Naive thymus-derived CD8-positive, alpha-beta T cell (primary cell): Measurements from ENCODE around the gene SLC17A7. TPM values are rescaled to one million over a fixed set of nuclear protein-coding genes. Genes with fewer than 3 reads are reported as not detected.

ENCODE experiments used
- ATAC-seq, 2 donors: fragments of 150-1000 bp; cut with Tn5 transposase in 1 of 2; sonication (Bioruptor Pico), chemical (Tn5 transposase) in 1 of 2; 1 replicate in 1 of 2; 2 replicates in 1 of 2; pipeline ENCODE4 v1.10.0; 2021; ENCODE audit warnings: mild to moderate bottlenecking in 2 of 2, moderate library complexity in 2 of 2
- POLR2A ChIA-PET: fragments of 350-600 bp; sonication (Branson Sonifier 250); formaldehyde crosslinking; loops from one replicate; lab custom pipeline; 2021; ENCODE audit warnings: antibody characterized with exemption; lab: Charles Lee
- DNase-seq, 10 donors: peaks; one replicate each; pipeline versions ENCODE4 v3.0.0 to v3.0.0-alpha.2; 2020 to 2022
- H3K27ac Mint-ChIP-seq, 10 donors: one replicate each; pipeline ENCODE4 v1.8.0; 2020 to 2022; ENCODE audit warnings: mild to moderate bottlenecking in 10 of 10, mixed read lengths in 10 of 10, moderate library complexity in 4 of 10, inconsistent platforms in 1 of 10
- H3K27me3 Mint-ChIP-seq, 5 donors: one replicate each; pipeline ENCODE4 v1.8.0; 2021 to 2022; ENCODE audit warnings: mixed read lengths in 5 of 5
- H3K36me3 Mint-ChIP-seq, 3 donors: one replicate each; pipeline ENCODE4 v1.8.0; 2020 to 2022; ENCODE audit warnings: mixed read lengths in 3 of 3, mild to moderate bottlenecking in 2 of 3, inconsistent platforms in 1 of 3
- H3K4me1 Mint-ChIP-seq, 4 donors: one replicate each; pipeline ENCODE4 v1.8.0; 2021 to 2022; ENCODE audit warnings: mixed read lengths in 4 of 4
- H3K4me3 Mint-ChIP-seq, 10 donors: one replicate each; pipeline ENCODE4 v1.8.0; 2020 to 2022; ENCODE audit warnings: mild to moderate bottlenecking in 10 of 10, mixed read lengths in 10 of 10, moderate library complexity in 6 of 10, inconsistent platforms in 1 of 10
- H3K9me3 Mint-ChIP-seq, 9 donors: one replicate each; pipeline ENCODE4 v1.8.0; 2020 to 2022; ENCODE audit warnings: mixed read lengths in 9 of 9, mild to moderate bottlenecking in 3 of 9, inconsistent platforms in 1 of 9, moderate library complexity in 1 of 9
- polyA plus RNA-seq, 3 donors: library from polyadenylated mRNA; unstranded; fragments of 300-500 nt; fragmentation: Illumina TruSeq; gene quantifications; one replicate each; pipeline ENCODE4 v1.2.3, GENCODE V29; 2021
- total RNA-seq, 8 experiments: library from RNA in 2 of 8; stranded (reverse) in 2 of 8; gene quantifications; one replicate each; pipeline ENCODE4 v1.2.3 and lab custom pipeline; 2021 to 2026

SLC17A7 gene
- total and polyA plus RNA-seq, 5 experiments from 2014 or later: 0.27 to 0.73 TPM; not detected in 3

DNA sequence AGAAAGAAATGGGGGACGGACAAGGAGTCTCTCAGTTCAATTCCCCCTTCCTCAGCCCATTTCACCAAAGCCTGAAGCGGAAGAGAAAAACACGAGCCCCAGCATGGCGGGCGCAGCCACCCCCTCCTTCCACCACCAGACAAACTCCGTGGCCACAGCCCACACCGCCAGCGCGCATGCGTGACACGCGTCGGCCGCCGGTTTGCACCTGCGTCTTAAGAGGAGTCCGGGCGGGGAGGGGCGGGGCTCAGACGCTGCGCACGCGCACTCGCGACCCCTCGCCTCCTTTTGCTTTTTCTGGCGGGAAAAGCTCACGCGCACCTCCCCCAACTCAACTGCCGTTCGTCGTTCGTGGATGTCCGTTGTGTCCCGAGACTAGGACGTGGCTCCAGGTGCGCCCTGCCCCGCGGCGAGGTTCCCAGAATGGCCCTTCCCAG is 53.4 kb downstream of the SLC17A7 start, which contains the start of gene KASH5:
Gene KASH5, plus strand, starts transcription at position 314 of the 437 bp plus-strand sequence. CDS start 2,635 bp downstream, outside the sequence.
- ATAC-seq (peak; percentile 81 to 82), DNase-seq (peak; percentile 58 to 96 (median 80))
- Mint-ChIP-seq H3K4me1 (peaks cover 8 to 22% (median 15%) of the 10 kb centered on the region in 4 donors), H3K4me3 (peak within 1 kb of the TSS; percentile 26 to 80 (median 52)), H3K27ac (peak within 1 kb of the TSS; percentile 27 to 89 (median 74)), H3K36me3 (peaks cover 0 to 4% (median 0%) of the 10 kb centered on the region in 3 donors), H3K9me3 (peaks cover 0 to 3% (median 0%) of the 10 kb centered on the region in 9 donors), H3K27me3 (peaks cover 0 to 4% (median 2%) of the 10 kb centered on the region in 5 donors)
- POLR2A ChIA-PET: interaction anchor here (0.7 to 1.7 kb wide), 6 partner anchors 28 to 108 kb away, joined by 3 to 9 read pairs (median 5); partner anchors contain the start of genes PIH1D1 and RPS11

DNA sequence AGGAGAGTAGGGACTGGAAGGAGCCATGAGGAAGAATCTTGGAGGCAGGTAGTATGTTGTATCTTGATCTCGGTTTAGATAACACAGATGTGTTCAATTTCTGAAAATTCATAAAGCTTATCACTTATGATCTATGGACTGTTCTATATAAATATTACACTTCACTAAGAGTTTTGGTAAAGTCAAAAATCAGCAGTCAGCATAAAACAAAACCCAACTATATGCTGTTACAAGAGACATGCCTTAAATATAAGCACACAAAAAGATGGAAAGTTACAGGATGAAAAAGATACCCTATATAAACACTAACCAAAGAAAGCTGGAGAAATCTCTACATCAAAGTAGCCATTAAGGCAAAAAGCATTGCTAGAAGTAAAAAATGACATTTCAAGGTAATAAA is 57.7 kb downstream of the SLC17A7 start:
- H3K4me1 Mint-ChIP-seq: peaks cover 4 to 11% (median 5%) of the 10 kb centered on the region in 4 donors
- H3K9me3 Mint-ChIP-seq: peaks cover 0 to 17% (median 6%) of the 10 kb centered on the region in 9 donors
- ATAC-seq (no peak), DNase-seq (no peak)
- peaks cover 0 to 10% (median 6%) of the 10 kb centered on the region in 3 donors for H3K36me3 Mint-ChIP-seq
- H3K4me3 Mint-ChIP-seq: no peak overlapping the region
- POLR2A ChIA-PET: interaction anchor here (0.7 to 0.8 kb wide), 2 partner anchors 65 to 109 kb away, joined by 3 read pairs; no protein-coding TSS in a partner anchor
- H3K27ac Mint-ChIP-seq: no peak overlapping the region
- H3K27me3 Mint-ChIP-seq: peaks cover 0 to 9% (median 2%) of the 10 kb centered on the region in 5 donors

DNA sequence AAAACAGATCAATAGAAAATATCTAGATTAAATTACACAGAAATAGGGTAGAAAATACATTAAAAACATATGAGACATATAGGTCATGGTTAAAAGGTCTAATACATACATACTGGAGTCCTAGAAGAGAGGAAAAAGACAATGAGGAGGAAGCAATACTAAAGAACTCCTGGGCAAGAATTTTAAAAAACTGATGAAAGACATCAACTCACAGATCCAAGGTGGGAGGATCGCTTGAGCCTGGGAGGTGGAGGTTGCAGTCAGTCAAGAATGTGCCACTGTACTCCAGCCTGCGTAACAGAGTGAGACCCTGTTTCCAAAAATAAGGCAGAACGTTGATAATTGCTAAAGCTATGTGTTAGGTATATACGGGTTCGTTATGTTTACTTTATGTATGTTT is 58.7 kb downstream of the SLC17A7 start:
- H3K27me3 Mint-ChIP-seq: peaks cover 0 to 11% (median 4%) of the 10 kb centered on the region in 5 donors
- peaks cover 0 to 17% (median 6%) of the 10 kb centered on the region in 9 donors for H3K9me3 Mint-ChIP-seq
- POLR2A ChIA-PET: no interaction called here

DNA sequence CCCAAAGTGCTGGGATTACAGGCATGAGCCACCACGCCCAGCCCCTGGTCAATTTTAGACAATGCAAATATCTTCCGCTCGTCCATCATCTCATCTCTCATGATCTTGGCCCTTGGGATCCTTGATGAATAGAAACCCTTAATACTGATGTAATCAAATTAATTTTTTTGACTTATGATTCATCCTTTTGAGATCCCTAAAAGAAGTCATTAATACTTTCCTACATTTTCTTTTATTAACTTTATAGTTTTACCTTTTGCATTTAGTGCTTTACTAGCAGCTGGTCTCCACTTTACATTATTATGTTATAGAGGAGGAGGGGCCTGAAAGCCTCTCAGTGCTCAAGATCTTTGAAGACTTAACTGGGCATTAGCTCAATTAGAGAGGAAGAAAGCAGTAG is 60.9 kb downstream of the SLC17A7 start:
- H3K36me3 Mint-ChIP-seq: peaks cover 0 to 10% (median 9%) of the 10 kb centered on the region in 3 donors
- POLR2A ChIA-PET: no interaction called here
- H3K27me3 Mint-ChIP-seq: peaks cover 0 to 22% (median 6%) of the 10 kb centered on the region in 5 donors
- H3K4me1 Mint-ChIP-seq: peaks cover 0 to 2% (median 0%) of the 10 kb centered on the region in 4 donors
- no peak for ATAC-seq
- H3K9me3 Mint-ChIP-seq: peaks cover 0 to 17% (median 6%) of the 10 kb centered on the region in 9 donors
- DNase-seq: no peak
- H3K27ac Mint-ChIP-seq: peak overlapping the region in 1 of 10 donors; percentile 15
- H3K4me3 Mint-ChIP-seq: no peak overlapping the region

More for the DNA sequence above, 58.7 kb downstream of the SLC17A7 start:
- ATAC-seq (no peak), DNase-seq (no peak)
- Mint-ChIP-seq H3K4me3 (no peak overlapping the region), H3K4me1 (peaks cover 0 to 5% (median 3%) of the 10 kb centered on the region in 4 donors), H3K36me3 (peaks cover 0 to 10% (median 6%) of the 10 kb centered on the region in 3 donors), H3K27ac (no peak overlapping the region)

Other genes with a start within 250 kb of the SLC17A7 start
- gene SLC6A16, start 116.3 kb downstream of the SLC17A7 start, total RNA-seq: 1 to 10 TPM; 6.0 to 6.9 TPM
- gene SLC6A16, start 116.3 kb downstream of the SLC17A7 start, polyA plus RNA-seq: 1 to 10 TPM in 2 of 3 donors, under 1 TPM in 1; 0.97 to 1.5 (median 1.4) TPM
- gene CD37, start 106.1 kb downstream of the SLC17A7 start, total RNA-seq: 100 to 1,000 TPM; 328 to 337 TPM
- gene CD37, start 106.1 kb downstream of the SLC17A7 start, polyA plus RNA-seq: 100 to 1,000 TPM; 148 to 192 (median 177) TPM
- gene TEAD2, start 79.1 kb downstream of the SLC17A7 start, total RNA-seq: under 1 TPM; 0.21 to 0.49 TPM
- under 1 TPM in 1 of 3 donors, not detected in 2; 0.07 TPM for gene TEAD2, start 79.1 kb downstream of the SLC17A7 start, polyA plus RNA-seq
- gene DKKL1, start 77.7 kb downstream of the SLC17A7 start, total RNA-seq: not detected
- gene DKKL1, start 77.7 kb downstream of the SLC17A7 start, polyA plus RNA-seq: not detected
- under 1 TPM in 1 of 2 experiments, not detected in 1; 0.36 TPM for gene KASH5, start 53.3 kb downstream of the SLC17A7 start, total RNA-seq
- gene KASH5, start 53.3 kb downstream of the SLC17A7 start, polyA plus RNA-seq: under 1 TPM in 1 of 3 donors, not detected in 2; 0.22 TPM
- not detected for gene PTH2, start 18.1 kb downstream of the SLC17A7 start, total RNA-seq
- not detected for gene PTH2, start 18.1 kb downstream of the SLC17A7 start, polyA plus RNA-seq
- gene GFY, start 16.1 kb downstream of the SLC17A7 start, total RNA-seq: not detected
- gene GFY, start 16.1 kb downstream of the SLC17A7 start, polyA plus RNA-seq: not detected
- gene PIH1D1, start 10.3 kb upstream of the SLC17A7 start, total RNA-seq: 100 to 1,000 TPM; 157 to 179 TPM
- 10 to 100 TPM; 85.3 to 88.9 (median 86.7) TPM for gene PIH1D1, start 10.3 kb upstream of the SLC17A7 start, polyA plus RNA-seq
- 10 to 100 TPM; 44.3 to 44.4 TPM for gene ALDH16A1, start 11.7 kb upstream of the SLC17A7 start, total RNA-seq
- gene ALDH16A1, start 11.7 kb upstream of the SLC17A7 start, polyA plus RNA-seq: 10 to 100 TPM; 28.3 to 38.0 (median 30.1) TPM
- 100 to 1,000 TPM; 106 to 112 TPM for gene FLT3LG, start 32.7 kb upstream of the SLC17A7 start, total RNA-seq
- gene FLT3LG, start 32.7 kb upstream of the SLC17A7 start, polyA plus RNA-seq: 100 to 1,000 TPM; 108 to 205 (median 166) TPM
- 1,000 to 10,000 TPM; 5,160 to 5,167 TPM for gene RPL13A, start 46.1 kb upstream of the SLC17A7 start, total RNA-seq
- gene RPL13A, start 46.1 kb upstream of the SLC17A7 start, polyA plus RNA-seq: 1,000 to 10,000 TPM; 3,162 to 3,664 (median 3,630) TPM
- gene RPS11, start 54.9 kb upstream of the SLC17A7 start, total RNA-seq: 1,000 to 10,000 TPM; 3,084 to 3,152 TPM
- 1,000 to 10,000 TPM; 2,379 to 2,818 (median 2,600) TPM for gene RPS11, start 54.9 kb upstream of the SLC17A7 start, polyA plus RNA-seq
- 10 to 100 TPM; 24.3 to 26.0 TPM for gene FCGRT, start 71.1 kb upstream of the SLC17A7 start, total RNA-seq
- gene FCGRT, start 71.1 kb upstream of the SLC17A7 start, polyA plus RNA-seq: 10 to 100 TPM; 50.3 to 62.9 (median 61.5) TPM
- gene RCN3, start 86.5 kb upstream of the SLC17A7 start, total RNA-seq: 1 to 10 TPM; 1.6 to 3.6 TPM
- gene RCN3, start 86.5 kb upstream of the SLC17A7 start, polyA plus RNA-seq: 1 to 10 TPM; 1.5 to 4.5 (median 2.8) TPM
- gene NOSIP, start 139.0 kb upstream of the SLC17A7 start, total RNA-seq: 100 to 1,000 TPM; 162 to 173 TPM
- 100 to 1,000 TPM; 662 to 854 (median 844) TPM for gene NOSIP, start 139.0 kb upstream of the SLC17A7 start, polyA plus RNA-seq
- 1 to 10 TPM; 1.9 to 2.4 TPM for gene PRRG2, start 139.8 kb upstream of the SLC17A7 start, total RNA-seq
- under 1 TPM; 0.28 to 0.34 (median 0.32) TPM for gene PRRG2, start 139.8 kb upstream of the SLC17A7 start, polyA plus RNA-seq
- gene PRR12, start 149.7 kb upstream of the SLC17A7 start, total RNA-seq: 10 to 100 TPM; 61.6 to 62.1 TPM
- under 1 TPM; 0.24 to 0.69 (median 0.37) TPM for gene PRR12, start 149.7 kb upstream of the SLC17A7 start, polyA plus RNA-seq
- 10 to 100 TPM; 10.4 to 12.7 TPM for gene RRAS, start 198.6 kb upstream of the SLC17A7 start, total RNA-seq
- 10 to 100 TPM; 21.8 to 30.2 (median 28.4) TPM for gene RRAS, start 198.6 kb upstream of the SLC17A7 start, polyA plus RNA-seq
- 10 to 100 TPM; 51.0 to 62.3 TPM for gene SCAF1, start 200.7 kb upstream of the SLC17A7 start, total RNA-seq
- 1 to 10 TPM; 1.1 to 2.5 (median 1.2) TPM for gene SCAF1, start 200.7 kb upstream of the SLC17A7 start, polyA plus RNA-seq
- gene IRF3, start 224.3 kb upstream of the SLC17A7 start, total RNA-seq: 100 to 1,000 TPM; 279 to 303 TPM
- gene IRF3, start 224.3 kb upstream of the SLC17A7 start, polyA plus RNA-seq: 10 to 100 TPM; 54.6 to 76.1 (median 65.1) TPM
- gene BCL2L12, start 224.4 kb upstream of the SLC17A7 start, total RNA-seq: 10 to 100 TPM; 22.5 to 24.0 TPM
- gene BCL2L12, start 224.4 kb upstream of the SLC17A7 start, polyA plus RNA-seq: 10 to 100 TPM; 19.3 to 20.6 (median 19.6) TPM
- gene PRMT1, start 235.7 kb upstream of the SLC17A7 start, total RNA-seq: 100 to 1,000 TPM in 1 of 2 experiments, 10 to 100 TPM in 1; 97.4 to 100 TPM
- gene PRMT1, start 235.7 kb upstream of the SLC17A7 start, polyA plus RNA-seq: 100 to 1,000 TPM; 150 to 162 (median 158) TPM
- 1 to 10 TPM; 3.5 to 5.1 TPM for gene ADM5, start 248.1 kb upstream of the SLC17A7 start, total RNA-seq
- under 1 TPM in 2 of 3 donors, not detected in 1; 0.14 to 0.53 TPM for gene ADM5, start 248.1 kb upstream of the SLC17A7 start, polyA plus RNA-seq
- 1 to 10 TPM; 2.3 to 2.7 TPM for gene CPT1C, start 249.6 kb upstream of the SLC17A7 start, total RNA-seq
- gene CPT1C, start 249.6 kb upstream of the SLC17A7 start, polyA plus RNA-seq: under 1 TPM; 0.19 to 0.54 (median 0.40) TPM